IMR-90 (cell line): ENCODE measurements around the gene PFDN1. TPM values are rescaled to one million over a fixed set of nuclear protein-coding genes. Genes with fewer than 3 reads are reported as not detected.

Experiments used
- ATAC-seq: fragments of 200-7000 bp; cut with Tn5 transposase; 2 replicates; pipeline ENCODE4 v1.9.1; 2020; ENCODE audit warnings: low read depth, mild to moderate bottlenecking, moderate library complexity
- BruUV-seq: library from RNA; stranded (reverse); fragments of 400-500 nt; replicated peaks from 2 replicates; lab custom pipeline; 2021; lab: Mats Ljungman, UMichigan
- CTCF ChIA-PET: fragments of 300-600 bp; formaldehyde crosslinking; extraction: SDS; loops from one replicate; lab custom pipeline; 2021; ENCODE audit warnings: antibody characterized with exemption; lab: Yijun Ruan, JAX
- POLR2A ChIA-PET: fragments of 300-600 bp; sonication (Branson Sonifier 250); formaldehyde crosslinking; loops from one replicate; lab custom pipeline; 2022; ENCODE audit warnings: antibody characterized with exemption; ENCODE audit not compliant: unreplicated experiment; lab: Charles Lee
- DNase-seq: peaks from one replicate; pipeline ENCODE4 v3.0.0; 2013
- H2AFZ ChIP-seq: replicated peaks from 2 replicates; pipeline ENCODE3; 2013; ENCODE audit warnings: low read length, mild to moderate bottlenecking; ENCODE audit not compliant: poor library complexity
- H2AK5ac ChIP-seq: 2 replicates; pipeline ENCODE4 v1.6.1; 2013; ENCODE audit warnings: low read depth, low read length, inconsistent platforms
- H2AK9ac ChIP-seq: replicated peaks from 2 replicates; pipeline ENCODE3; 2013; ENCODE audit warnings: mild to moderate bottlenecking, low read depth, low read length, moderate library complexity; ENCODE audit not compliant: poor library complexity
- H2BK120ac ChIP-seq: 2 replicates; pipeline ENCODE4 v1.6.1; 2013; ENCODE audit warnings: low read depth, low read length, inconsistent platforms
- H2BK15ac ChIP-seq: 3 replicates; pipeline ENCODE4 v1.6.1; 2013; ENCODE audit warnings: low read depth, low read length, inconsistent platforms
- H2BK20ac ChIP-seq: 2 replicates; pipeline ENCODE4 v1.6.1; 2013; ENCODE audit warnings: low read depth, mild to moderate bottlenecking, inconsistent platforms, low read length, moderate library complexity
- H2BK5ac ChIP-seq: 2 replicates; pipeline ENCODE4 v1.6.1; 2013; ENCODE audit warnings: mild to moderate bottlenecking, low read depth, low read length, inconsistent platforms; ENCODE audit not compliant: poor library complexity, severe bottlenecking
- H3K14ac ChIP-seq: replicated peaks from 2 replicates; pipeline ENCODE4 v1.6.1; 2013; ENCODE audit warnings: low read depth, low read length, inconsistent platforms
- H3K18ac ChIP-seq: 2 replicates; pipeline ENCODE4 v1.6.1; 2013; ENCODE audit warnings: low read depth, low read length, control low read depth
- H3K23ac ChIP-seq: 2 replicates; pipeline ENCODE4 v1.6.1; 2013; ENCODE audit warnings: low read depth, low read length, inconsistent platforms
- H3K27ac ChIP-seq: 2 replicates; pipeline ENCODE4 v1.5.1; 2013; ENCODE audit warnings: mild to moderate bottlenecking, control low read depth, low read length; ENCODE audit not compliant: insufficient read depth
- H3K27me3 ChIP-seq: 2 replicates; pipeline ENCODE4 v1.6.1; 2013; ENCODE audit warnings: low read length; ENCODE audit not compliant: control insufficient read depth, insufficient read depth
- H3K36me3 ChIP-seq: 2 replicates; pipeline ENCODE4 v1.6.1; 2013; ENCODE audit warnings: low read length, mixed read lengths; ENCODE audit not compliant: control insufficient read depth, insufficient read depth
- H3K4ac ChIP-seq: 2 replicates; pipeline ENCODE4 v1.6.1; 2013; ENCODE audit warnings: low read depth, low read length, inconsistent platforms
- H3K4me1 ChIP-seq: 2 replicates; pipeline ENCODE4 v1.6.1; 2013; ENCODE audit warnings: low read length, mixed read lengths; ENCODE audit not compliant: control insufficient read depth, insufficient read depth
- H3K4me2 ChIP-seq: 2 replicates; pipeline ENCODE4 v1.6.1; 2013; ENCODE audit warnings: low read depth, mild to moderate bottlenecking, control low read depth, low read length, moderate library complexity
- H3K4me3 ChIP-seq: 2 replicates; pipeline ENCODE4 v1.5.1; 2013; ENCODE audit warnings: low read depth, mild to moderate bottlenecking, control low read depth, low read length, moderate library complexity; ENCODE audit not compliant: insufficient read depth
- H3K56ac ChIP-seq: 2 replicates; pipeline ENCODE4 v1.6.1; 2013; ENCODE audit warnings: low read length, inconsistent platforms; ENCODE audit not compliant: insufficient read depth; ENCODE audit errors: extremely low read depth
- H3K79me1 ChIP-seq, 2 experiments: 2 replicates each; pipeline ENCODE4 v1.6.1; 2013; ENCODE audit warnings: low read length in 2 of 2, inconsistent platforms in 1 of 2, low read depth in 1 of 2
- H3K9ac ChIP-seq: 2 replicates; pipeline ENCODE4 v1.6.1; 2013; ENCODE audit warnings: low read depth, low read length, control low read depth
- H3K9me1 ChIP-seq: 2 replicates; pipeline ENCODE4 v1.6.1; 2013; ENCODE audit warnings: low read length, inconsistent platforms; ENCODE audit not compliant: insufficient read depth
- H3K9me3 ChIP-seq: 2 replicates; pipeline ENCODE4 v1.6.1; 2013; ENCODE audit warnings: low read length; ENCODE audit not compliant: control insufficient read depth, insufficient read depth
- H4K20me1 ChIP-seq: 2 replicates; pipeline ENCODE4 v1.6.1; 2013; ENCODE audit warnings: low read length, inconsistent platforms; ENCODE audit not compliant: insufficient read depth
- H4K5ac ChIP-seq: 2 replicates; pipeline ENCODE4 v1.6.1; 2013; ENCODE audit warnings: mild to moderate bottlenecking, low read depth, low read length, control low read depth
- H4K8ac ChIP-seq, 2 experiments: 2 replicates each; pipeline ENCODE4 v1.6.1; 2013; ENCODE audit warnings: low read depth in 2 of 2, low read length in 2 of 2, control low read depth in 1 of 2, inconsistent platforms in 1 of 2
- H4K91ac ChIP-seq: 2 replicates; pipeline ENCODE4 v1.6.1; 2013; ENCODE audit warnings: low read depth, low read length, inconsistent platforms; ENCODE audit not compliant: insufficient read depth
- BHLHE40 ChIP-seq: fragments of 150-350 bp; IDR thresholded peaks from 2 replicates; pipeline ENCODE4 v1.6.1; 2016; ENCODE audit warnings: mild to moderate bottlenecking, low read depth, low read length
- NFE2L2 ChIP-seq: fragments of 150-350 bp; IDR thresholded peaks from 2 replicates; pipeline ENCODE4 v1.6.1; 2016; ENCODE audit warnings: low read depth, mild to moderate bottlenecking, low read length
- RAD21 ChIP-seq: IDR thresholded peaks from 2 replicates; pipeline ENCODE4 v1.6.1; 2012; ENCODE audit warnings: low read length, improper control_type of control experiment
- USF2 ChIP-seq: fragments of 150-350 bp; IDR thresholded peaks from 2 replicates; pipeline ENCODE4 v1.6.1; 2017; ENCODE audit warnings: mild to moderate bottlenecking, antibody characterized with exemption, low read length, low read depth
- WGBS, 2 experiments: methylation state at CpG; one replicate each; pipeline versions ENCODE4 v1.1.5 to v1.1.7; 2013; ENCODE audit warnings: missing lambda C conversion rate in 2 of 2; ENCODE audit not compliant: insufficient read length in 1 of 2; ENCODE audit errors: extremely low coverage in 2 of 2; 5-methylcytosine and 5-hydroxymethylcytosine counted together
- dilution Hi-C: fragments of 300-500 bp; cut with HindIII; formaldehyde crosslinking; loops from one replicate; pipeline ENCODE4 v1.14.3; 2018; ENCODE audit warnings: low sequenced_read_pairs; ENCODE audit not compliant: unreplicated experiment
- in situ Hi-C: fragments of 300-500 bp; cut with MboI; formaldehyde crosslinking; loops from 3 replicates; pipeline ENCODE4 v1.14.3; 2019; ENCODE audit warnings: low sequenced_read_pairs, inconsistent platforms, mixed read lengths
- intact Hi-C: fragments of 100-400 bp; cut with micrococcal nuclease; formaldehyde crosslinking; loops from 2 replicates; pipeline ENCODE4 v1.10.0; 2022
- polyA plus RNA-seq, 3 experiments: library from polyadenylated mRNA; depleted of rRNA; stranded (reverse); fragments of >200 nt; gene quantifications; 2 replicates each; pipeline ENCODE4 v1.2.3, GENCODE V29; 2012; ENCODE audit warnings: low replicate concordance in 1 of 3
- total RNA-seq: library from RNA; depleted of rRNA; stranded (reverse); fragments of >200 nt; gene quantifications from 2 replicates; pipeline ENCODE4 v1.2.3, GENCODE V29; 2012

PFDN1 gene
- total and polyA plus RNA-seq, 2 of the 4 experiments (the other 2 are of a cell fraction), result 98.8 to 134 TPM

- intact Hi-C loops (no loop called here), in situ Hi-C loops (no loop called here), dilution Hi-C loops (no loop called here)
- peaks cover 0 to 13% of the 10 kb centered on the region in 2 experiments; a peak in 2 of 4 replicates for H3K79me1 ChIP-seq
- H4K91ac ChIP-seq, result no peak overlapping the region
- H3K9ac ChIP-seq, result no peak overlapping the region
- H2AFZ ChIP-seq, result no peak overlapping the region
- no peak overlapping the region for H3K4me2 ChIP-seq
- H3K4ac ChIP-seq, result no peak overlapping the region
- H4K8ac ChIP-seq, result no peak overlapping the region
- no peak overlapping the region for H3K4me3 ChIP-seq
- peaks cover 23% of the 10 kb centered on the region for H3K9me1 ChIP-seq
- H3K27me3 ChIP-seq, result no peaks in the 10 kb centered on the region
- no peak overlapping the region for H3K23ac ChIP-seq
- H4K5ac ChIP-seq, result no peak overlapping the region
- no peak overlapping the region for H2AK9ac ChIP-seq
- POLR2A ChIA-PET, result no interaction called here
- BruUV-seq, result no TSS peak
- no peak overlapping the region for H2BK5ac ChIP-seq
- H3K36me3 ChIP-seq, result no peaks in the 10 kb centered on the region
- H3K14ac ChIP-seq, result no peak overlapping the region
- H3K56ac ChIP-seq, result no peak overlapping the region
- no peak for ATAC-seq
- no peak overlapping the region for H2BK120ac ChIP-seq
- H4K20me1 ChIP-seq, result peaks cover 10% of the 10 kb centered on the region
- H3K9me3 ChIP-seq, result no peaks in the 10 kb centered on the region
- H2BK15ac ChIP-seq, result no peak overlapping the region
- CTCF ChIA-PET, result no interaction called here
- H2AK5ac ChIP-seq, result no peak overlapping the region; the same call in 1 of the 2 replicates
- DNase-seq, result no peak
- H3K4me1 ChIP-seq, result peaks cover 9% of the 10 kb centered on the region
- TF ChIP-seq USF2 (no peak), BHLHE40 (no peak), RAD21 (no peak), NFE2L2 (no peak)
- H3K27ac ChIP-seq, result no peak overlapping the region
- H2BK20ac ChIP-seq, result no peak overlapping the region
- H3K18ac ChIP-seq, result no peak overlapping the region
- WGBS, 2 experiments, result no CpG with 5 or more reads among the region's 3 CpGs
Measured at GRCh38 chr5:140225396-140225795, 77.5 kb downstream of the PFDN1 start.
